Skeletal muscle tissue (tissue), 4 donors: ENCODE measurements around the gene MOV10L1. TPM values are rescaled to one million over a fixed set of nuclear protein-coding genes. Genes with fewer than 3 reads are reported as not detected.
"Not testable (repeated sequence)": the region's sequence is repeated elsewhere in the genome, so short reads cannot be mapped to it uniquely, and the experiment has no call there.

Source experiments
- H3K27ac ChIP-seq: one replicate; pipeline ENCODE4 v1.7.0; 2013; ENCODE audit warnings: mild to moderate bottlenecking, low read depth, low read length, inconsistent platforms
- H3K27me3 ChIP-seq, 3 donors: one replicate each; pipeline ENCODE4 v1.7.0; 2013; ENCODE audit warnings: low read length in 3 of 3; ENCODE audit not compliant: control insufficient read depth in 3 of 3, insufficient read depth in 3 of 3
- H3K36me3 ChIP-seq, 3 donors: one replicate each; pipeline ENCODE4 v1.7.0; 2013; ENCODE audit warnings: low read length in 3 of 3; ENCODE audit not compliant: control insufficient read depth in 3 of 3, insufficient read depth in 3 of 3
- H3K4me1 ChIP-seq, 3 donors: one replicate each; pipeline ENCODE4 v1.7.0; 2013; ENCODE audit warnings: low read length in 3 of 3, mild to moderate bottlenecking in 3 of 3; ENCODE audit not compliant: control insufficient read depth in 3 of 3, insufficient read depth in 3 of 3
- H3K4me3 ChIP-seq, 3 donors: one replicate each; pipeline ENCODE4 v1.7.0; 2013; ENCODE audit warnings: low read length in 3 of 3
- H3K9ac ChIP-seq, 3 donors: one replicate each; pipeline ENCODE4 v1.7.0; 2013; ENCODE audit warnings: low read length in 3 of 3, mild to moderate bottlenecking in 3 of 3, moderate library complexity in 2 of 3, low read depth in 1 of 3
- H3K9me3 ChIP-seq, 3 donors: one replicate each; pipeline ENCODE4 v1.7.0; 2013; ENCODE audit warnings: low read length in 3 of 3; ENCODE audit not compliant: control insufficient read depth in 3 of 3
- total RNA-seq: library from RNA; depleted of rRNA; stranded (reverse); fragments of >200 nt; gene quantifications from one replicate; pipeline ENCODE4 v1.2.3, GENCODE V29; 2014
- donor health status: Osteomylitis.

The MOV10L1 gene
- total RNA-seq, 1 donor from 2014 or later, result 2.1 TPM

DNA sequence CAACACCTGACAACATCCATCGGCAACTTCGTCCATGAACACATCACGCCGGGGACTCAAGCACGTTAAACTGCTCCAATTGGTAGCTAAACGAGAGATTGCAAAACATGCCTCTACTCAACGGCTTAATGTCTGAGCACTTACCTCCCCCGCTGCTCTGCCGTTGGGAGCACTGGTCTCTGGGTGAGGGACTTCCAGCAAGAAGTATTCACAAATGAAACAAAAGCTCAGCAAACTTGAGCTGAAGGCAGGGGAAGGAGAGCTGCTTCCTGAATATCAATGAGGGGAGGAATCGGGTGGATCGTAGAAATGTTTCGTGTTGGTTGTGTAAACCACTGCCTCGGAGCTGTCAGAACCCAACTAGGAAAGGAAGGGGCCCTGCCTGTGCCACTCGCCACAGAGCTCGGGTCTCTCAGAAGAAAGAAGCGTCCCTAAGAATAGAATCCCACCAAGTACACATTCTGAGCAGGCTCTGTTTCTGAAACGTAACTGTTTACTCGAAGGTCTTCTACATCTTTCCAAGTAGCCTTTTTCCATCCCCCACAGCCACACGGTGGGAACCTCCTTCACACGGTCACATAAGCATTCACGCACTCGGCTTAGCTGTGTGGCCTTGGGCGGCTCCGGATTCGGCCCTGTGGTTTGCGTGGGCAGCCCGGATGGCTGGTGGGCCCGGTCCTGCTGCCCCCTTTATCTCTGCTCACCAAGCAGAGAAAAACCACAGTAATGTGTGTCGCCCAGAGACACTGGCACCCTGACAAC, 4.4 kb upstream of the MOV10L1 start, which contains the start of gene MLC1:
Gene MLC1, minus strand, starts transcription at position 216 of the 762 bp plus-strand sequence. CDS start 524 bp downstream, outside the sequence.
- Histone ChIP-seq H3K27me3 (peaks cover 42 to 67% (median 56%) of the 10 kb centered on the region in 3 donors), H3K9ac (no peak within 1 kb of the TSS), H3K36me3 (no peaks in the 10 kb centered on the region), H3K9me3 (peaks cover 0 to 3% (median 0%) of the 10 kb centered on the region in 3 donors), H3K4me3 (no peak within 1 kb of the TSS), H3K27ac (no peak within 1 kb of the TSS), H3K4me1 (no peaks in the 10 kb centered on the region)

DNA sequence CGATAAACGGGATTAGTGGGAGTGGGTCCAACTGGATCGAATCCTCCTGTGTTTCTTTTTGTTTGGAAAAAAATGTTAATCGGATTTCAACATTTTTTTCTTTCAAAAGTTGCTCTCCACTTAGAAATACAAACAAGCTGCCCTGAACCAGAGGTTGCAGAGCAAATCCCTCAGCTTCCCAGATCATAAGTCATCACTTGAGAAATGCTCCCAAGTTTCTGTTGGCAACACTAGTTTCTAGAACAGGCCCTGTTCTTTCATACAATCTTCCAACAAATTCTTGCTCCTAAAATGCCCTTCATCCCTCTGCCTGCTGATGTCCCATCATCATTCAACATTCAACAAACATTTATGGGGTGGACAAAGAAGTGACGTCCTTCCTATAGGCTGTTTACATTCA, 3.3 kb upstream of the MOV10L1 start:
- peaks cover 42 to 69% (median 57%) of the 10 kb centered on the region in 3 donors for H3K27me3 ChIP-seq

DNA sequence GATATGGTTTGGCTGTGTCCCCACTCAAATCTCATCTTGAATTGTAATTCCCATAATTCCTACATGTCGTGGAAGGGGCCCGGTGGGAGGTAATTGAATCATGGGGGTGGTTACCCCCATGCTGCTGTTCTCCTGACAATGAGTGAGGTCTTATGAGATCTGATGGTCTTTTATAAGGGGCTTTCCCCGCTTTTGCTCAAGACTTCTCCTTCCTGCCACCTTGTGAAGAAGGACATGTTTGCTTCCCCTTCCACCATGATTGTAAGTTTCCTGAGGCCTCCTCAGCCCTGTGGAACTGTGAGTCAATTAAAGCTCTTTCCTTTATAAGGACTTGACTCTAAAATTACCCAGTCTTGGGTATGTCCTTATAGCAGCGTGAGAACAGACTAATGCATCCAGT, 2.8 kb upstream of the MOV10L1 start:
- H3K27me3 ChIP-seq, result peaks cover 44 to 74% (median 56%) of the 10 kb centered on the region in 3 donors
- H3K4me1 ChIP-seq, H3K27ac ChIP-seq, H3K9ac ChIP-seq, H3K9me3 ChIP-seq, H3K4me3 ChIP-seq, H3K36me3 ChIP-seq: not testable (repeated sequence)

More for the DNA sequence above, 3.3 kb upstream of the MOV10L1 start:
- Histone ChIP-seq H3K4me3 (no peak overlapping the region), H3K9ac (no peak overlapping the region), H3K4me1 (no peaks in the 10 kb centered on the region), H3K27ac (no peak overlapping the region), H3K9me3 (peaks cover 0 to 5% (median 0%) of the 10 kb centered on the region in 3 donors), H3K36me3 (no peaks in the 10 kb centered on the region)

DNA sequence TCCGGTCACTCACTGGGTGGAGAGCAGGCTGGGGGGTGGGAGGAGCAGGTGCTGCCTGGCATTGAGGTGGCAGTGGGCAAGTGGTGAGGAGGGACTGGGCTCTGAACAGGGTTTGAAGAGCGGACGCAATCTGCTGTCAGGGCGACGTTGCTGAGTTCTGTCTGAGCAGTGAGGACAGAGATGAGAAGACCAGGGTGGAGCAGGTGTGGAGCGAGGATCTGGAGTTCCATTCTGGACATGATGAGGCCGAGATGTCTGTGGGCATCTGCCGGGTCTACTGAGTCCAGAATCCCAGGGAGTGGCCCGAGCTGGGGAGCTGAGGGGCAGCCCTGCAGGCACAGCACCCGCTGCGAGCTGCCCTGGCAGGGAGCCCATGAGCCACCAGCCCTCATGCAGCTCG, 2.2 kb upstream of the MOV10L1 start:
- H3K9ac ChIP-seq, result no peak overlapping the region
- H3K9me3 ChIP-seq, result peaks cover 0 to 5% (median 0%) of the 10 kb centered on the region in 3 donors
- H3K27me3 ChIP-seq, result peaks cover 44 to 68% (median 56%) of the 10 kb centered on the region in 3 donors
- H3K36me3 ChIP-seq, result no peaks in the 10 kb centered on the region
- H3K27ac ChIP-seq, result no peak overlapping the region
- H3K4me1 ChIP-seq, result no peaks in the 10 kb centered on the region
- H3K4me3 ChIP-seq, result no peak overlapping the region

DNA sequence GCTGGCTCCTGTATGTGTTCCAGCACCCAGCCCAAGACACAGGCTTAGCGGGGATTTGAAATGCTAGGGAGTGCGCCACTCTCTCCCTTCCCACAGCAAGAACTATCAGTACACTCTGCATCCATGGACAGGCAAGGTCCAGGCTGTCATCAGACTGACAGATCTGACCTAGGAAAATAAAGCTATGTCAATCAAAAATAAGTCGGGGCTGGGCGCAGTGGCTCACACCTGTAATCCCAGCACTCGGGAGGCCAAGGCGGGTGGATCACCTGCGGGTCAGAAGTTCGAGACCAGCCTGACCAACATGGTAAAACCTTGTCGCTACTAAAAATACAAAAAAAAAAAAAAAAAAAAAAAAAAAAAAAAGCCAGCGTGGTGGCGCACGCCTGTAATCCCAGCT, 1.7 kb upstream of the MOV10L1 start:
- Histone ChIP-seq H3K9ac (no peak overlapping the region), H3K27ac (no peak overlapping the region), H3K9me3 (peaks cover 0 to 5% (median 0%) of the 10 kb centered on the region in 3 donors), H3K27me3 (peaks cover 41 to 64% (median 54%) of the 10 kb centered on the region in 3 donors), H3K4me1 (no peaks in the 10 kb centered on the region), H3K36me3 (no peaks in the 10 kb centered on the region), H3K4me3 (no peak overlapping the region)

DNA sequence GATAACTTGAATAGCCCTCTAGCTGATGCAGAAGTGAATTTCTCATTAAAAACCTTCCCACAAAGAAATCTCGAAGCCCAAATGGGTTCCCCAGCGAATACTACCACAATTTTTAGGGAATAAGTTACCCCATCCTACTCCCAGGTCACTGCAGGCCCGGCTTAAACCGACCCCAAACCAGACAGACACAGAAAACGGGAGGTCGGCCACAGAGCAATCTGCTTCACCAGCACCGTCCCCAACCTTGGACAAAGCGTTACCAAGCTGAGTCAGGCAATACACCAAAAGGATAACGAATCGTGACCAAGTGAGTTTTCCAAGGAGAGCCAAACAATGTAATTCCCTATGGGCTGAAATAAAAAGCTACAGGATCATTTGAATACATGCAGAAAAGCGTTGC, 575 bp upstream of the MOV10L1 start:
- no peak overlapping the region for H3K9ac ChIP-seq
- peaks cover 31 to 57% (median 45%) of the 10 kb centered on the region in 3 donors for H3K27me3 ChIP-seq
- no peak overlapping the region for H3K27ac ChIP-seq
- no peak overlapping the region for H3K4me3 ChIP-seq
- no peaks in the 10 kb centered on the region for H3K4me1 ChIP-seq
- H3K36me3 ChIP-seq, result no peaks in the 10 kb centered on the region
- H3K9me3 ChIP-seq, result peaks cover 0 to 5% (median 0%) of the 10 kb centered on the region in 3 donors

DNA sequence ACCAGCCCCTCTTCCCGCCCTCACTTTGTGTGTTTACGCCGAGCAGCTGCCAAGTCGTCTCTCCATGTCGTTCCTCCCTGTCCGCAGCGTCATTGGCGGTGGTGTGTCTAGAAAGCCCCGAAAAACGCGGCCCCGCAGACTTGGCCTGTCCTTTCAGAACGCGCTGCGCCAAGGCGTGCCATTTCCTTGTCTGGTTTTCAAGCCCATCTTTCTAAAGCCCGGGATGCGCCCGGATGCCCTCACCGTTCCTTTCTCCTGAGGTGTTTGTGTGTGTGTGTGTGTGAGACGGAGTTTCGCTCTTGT, 557 bp downstream of the MOV10L1 start:
- no peaks in the 10 kb centered on the region for H3K4me1 ChIP-seq
- peaks cover 0 to 5% (median 0%) of the 10 kb centered on the region in 3 donors for H3K9me3 ChIP-seq
- peaks cover 22 to 48% (median 35%) of the 10 kb centered on the region in 3 donors for H3K27me3 ChIP-seq

DNA sequence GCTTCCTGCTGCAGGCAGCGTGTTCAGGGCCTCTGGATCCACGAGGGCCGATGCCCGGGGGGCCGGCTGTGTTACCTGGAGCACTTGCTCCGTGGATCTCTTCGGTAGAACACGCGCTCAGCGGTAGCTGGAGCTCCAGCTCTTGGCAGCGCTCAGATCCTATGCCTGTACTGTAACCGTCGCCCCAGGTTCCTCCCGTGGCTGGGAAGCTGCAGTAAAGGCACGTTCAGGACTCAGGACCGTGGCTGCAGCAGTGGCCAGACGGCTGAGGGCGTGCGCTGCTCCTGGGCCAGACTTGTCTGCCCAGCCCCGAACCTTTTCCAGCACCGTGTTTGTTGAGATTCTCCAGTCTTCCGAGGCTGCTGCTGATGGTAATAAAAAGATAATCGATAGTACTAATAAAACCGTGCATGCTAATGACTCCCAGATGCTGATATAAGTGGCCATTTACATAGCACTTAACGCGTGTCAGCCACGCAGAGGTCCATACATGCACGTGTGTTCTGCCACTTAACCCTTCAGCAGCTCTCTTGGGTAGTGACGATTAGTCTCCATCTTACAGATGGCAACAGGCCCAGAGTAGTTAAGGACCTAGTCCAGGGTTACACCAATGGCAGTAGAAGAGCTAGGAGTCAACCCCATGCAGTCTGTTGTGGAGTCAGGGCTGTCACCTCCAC, 1.4 kb downstream of the MOV10L1 start:
- Histone ChIP-seq H3K27ac (no peak overlapping the region), H3K4me1 (no peaks in the 10 kb centered on the region), H3K9me3 (peaks cover 0 to 5% (median 0%) of the 10 kb centered on the region in 3 donors), H3K4me3 (no peak overlapping the region), H3K27me3 (peaks cover 22 to 48% (median 31%) of the 10 kb centered on the region in 3 donors), H3K36me3 (no peaks in the 10 kb centered on the region), H3K9ac (no peak overlapping the region)

More for the DNA sequence above, 557 bp downstream of the MOV10L1 start:
- H3K9ac ChIP-seq, result no peak overlapping the region
- H3K27ac ChIP-seq, result no peak overlapping the region
- H3K36me3 ChIP-seq, result no peaks in the 10 kb centered on the region
- no peak overlapping the region for H3K4me3 ChIP-seq

DNA sequence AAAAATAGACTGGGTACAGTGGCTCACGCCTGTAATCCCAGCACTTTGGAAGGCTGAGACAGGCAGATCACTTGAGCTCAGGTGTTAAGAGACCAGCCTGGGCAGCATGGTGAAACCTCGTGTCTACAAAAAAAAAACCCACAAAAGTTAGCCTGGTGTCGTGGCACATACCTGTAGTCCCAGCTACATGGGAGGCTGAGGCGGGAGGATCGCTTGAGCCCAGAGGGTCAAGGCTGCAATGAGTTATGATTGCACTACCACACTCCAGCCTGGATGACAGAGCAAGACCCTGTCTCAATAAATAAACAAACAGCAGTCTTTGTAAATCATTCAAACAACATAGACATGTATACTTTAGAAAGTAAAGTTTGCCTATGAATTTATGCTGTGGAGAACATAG, 2.5 kb downstream of the MOV10L1 start:
- Histone ChIP-seq H3K4me3 (no peak overlapping the region), H3K9ac (no peak overlapping the region), H3K27ac (no peak overlapping the region), H3K36me3 (no peaks in the 10 kb centered on the region), H3K4me1 (no peaks in the 10 kb centered on the region), H3K27me3 (peaks cover 18 to 43% (median 29%) of the 10 kb centered on the region in 3 donors), H3K9me3 (peaks cover 0 to 5% (median 0%) of the 10 kb centered on the region in 3 donors)

DNA sequence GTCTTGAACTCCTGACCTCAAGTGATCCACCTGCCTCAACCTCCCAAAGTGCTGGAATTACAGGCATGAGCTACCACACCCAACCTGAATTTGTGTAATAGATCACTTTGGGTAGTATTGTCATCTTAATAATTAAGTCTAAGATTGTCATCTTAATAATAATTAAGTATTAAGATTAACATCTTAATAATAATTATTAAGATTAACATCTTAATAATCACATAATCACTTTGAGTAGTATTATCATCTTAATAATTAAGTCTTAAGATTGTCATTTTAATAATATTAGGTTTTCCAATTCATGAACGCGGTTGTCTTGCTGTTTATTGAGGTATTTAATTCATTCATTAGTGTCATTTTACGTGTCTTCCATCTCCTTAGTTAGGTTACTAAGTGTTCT, 8.2 kb downstream of the MOV10L1 start:
- H3K4me1 ChIP-seq, result no peaks in the 10 kb centered on the region
- no peak overlapping the region for H3K9ac ChIP-seq
- H3K9me3 ChIP-seq, result no peaks in the 10 kb centered on the region
- no peak overlapping the region for H3K27ac ChIP-seq
- H3K27me3 ChIP-seq, result peaks cover 2 to 13% (median 9%) of the 10 kb centered on the region in 3 donors
- H3K36me3 ChIP-seq, result no peaks in the 10 kb centered on the region
- no peak overlapping the region for H3K4me3 ChIP-seq
